Neural progenitor cell (in vitro differentiated cells): ENCODE measurements around the gene SYNPR. TPM values are rescaled to one million over a fixed set of nuclear protein-coding genes. Genes with fewer than 3 reads are reported as not detected.

Experiments used
- DNase-seq: peaks from one replicate; pipeline ENCODE4 v3.0.0-alpha.2; 2016; ENCODE audit warnings: low spot score
- H2AFZ ChIP-seq: fragments of 200-600 bp; sonication (generic); replicated peaks from 2 replicates; pipeline ENCODE4 v1.6.1; 2016; ENCODE audit warnings: antibody characterized with exemption
- H3F3A ChIP-seq: fragments of 200-600 bp; sonication (generic); 2 replicates; pipeline ENCODE4 v1.6.1; 2016; ENCODE audit warnings: antibody characterized with exemption, low read depth
- H3K27ac ChIP-seq: fragments of 200-600 bp; sonication (generic); 2 replicates; pipeline ENCODE4 v1.5.1; 2016; ENCODE audit warnings: mild to moderate bottlenecking
- H3K27me3 ChIP-seq: fragments of 200-600 bp; sonication (generic); 2 replicates; pipeline ENCODE4 v1.6.1; 2016; ENCODE audit warnings: mild to moderate bottlenecking, moderate library complexity
- H3K36me3 ChIP-seq: fragments of 200-600 bp; sonication (generic); 2 replicates; pipeline ENCODE4 v1.5.1; 2016
- H3K4me1 ChIP-seq: fragments of 200-600 bp; sonication (generic); 2 replicates; pipeline ENCODE4 v1.6.1; 2016; ENCODE audit warnings: mixed run types
- H3K4me2 ChIP-seq: fragments of 200-600 bp; sonication (generic); 2 replicates; pipeline ENCODE4 v1.6.1; 2016
- H3K4me3 ChIP-seq: fragments of 200-600 bp; sonication (generic); 2 replicates; pipeline ENCODE4 v1.5.1; 2016
- H3K79me2 ChIP-seq: fragments of 200-600 bp; sonication (generic); 2 replicates; pipeline ENCODE4 v1.6.1; 2016; ENCODE audit warnings: low read depth
- H3K9ac ChIP-seq: fragments of 200-600 bp; sonication (generic); 2 replicates; pipeline ENCODE4 v1.6.1; 2016
- H3K9me3 ChIP-seq: fragments of 200-600 bp; sonication (generic); 2 replicates; pipeline ENCODE4 v1.5.1; 2016; ENCODE audit warnings: low read depth
- H4K20me1 ChIP-seq: fragments of 200-600 bp; sonication (generic); 2 replicates; pipeline ENCODE4 v1.6.1; 2016; ENCODE audit warnings: low read depth
- H3K27ac Mint-ChIP-seq: 3 replicates; pipeline ENCODE4 v1.8.0; 2021; ENCODE audit warnings: mixed read lengths
- H3K27me3 Mint-ChIP-seq: 2 replicates; pipeline ENCODE4 v1.8.0; 2022; ENCODE audit warnings: low read depth, mild to moderate bottlenecking, inconsistent platforms, moderate library complexity, mixed read lengths; ENCODE audit not compliant: insufficient read depth
- H3K36me3 Mint-ChIP-seq: 3 replicates; pipeline ENCODE4 v1.8.0; 2021; ENCODE audit warnings: mixed read lengths
- H3K4me1 Mint-ChIP-seq: 3 replicates; pipeline ENCODE4 v1.8.0; 2021; ENCODE audit warnings: mixed read lengths
- H3K4me3 Mint-ChIP-seq: 3 replicates; pipeline ENCODE4 v1.8.0; 2021; ENCODE audit warnings: mild to moderate bottlenecking, moderate library complexity, mixed read lengths
- H3K9me3 Mint-ChIP-seq: 3 replicates; pipeline ENCODE4 v1.8.0; 2020; ENCODE audit warnings: mixed read lengths
- EZH2 ChIP-seq: fragments of 200-600 bp; sonication (generic); IDR thresholded peaks from 2 replicates; pipeline ENCODE4 v1.6.1; 2017; ENCODE audit warnings: antibody characterized with exemption, mild to moderate bottlenecking, moderate library complexity
- EZH2phosphoT487 ChIP-seq: fragments of 200-600 bp; sonication (generic); IDR thresholded peaks from 2 replicates; pipeline ENCODE4 v1.6.1; 2017; ENCODE audit warnings: antibody characterized with exemption
- total RNA-seq: library from RNA; depleted of rRNA; stranded (reverse); fragments of >200 nt; gene quantifications from 2 replicates; pipeline ENCODE4 v1.2.3, GENCODE V29; 2015; ENCODE audit warnings: low replicate concordance
- TF ChIP-seq, protein P1 (sequence below): fragments of 200-600 bp; sonication (generic); IDR thresholded peaks from 2 replicates; pipeline ENCODE4 v1.5.1; 2017; ENCODE audit warnings: antibody characterized with exemption, mild to moderate bottlenecking

Gene SYNPR
- total RNA-seq, 1 donor from 2014 or later, result 0.30 TPM

DNA sequence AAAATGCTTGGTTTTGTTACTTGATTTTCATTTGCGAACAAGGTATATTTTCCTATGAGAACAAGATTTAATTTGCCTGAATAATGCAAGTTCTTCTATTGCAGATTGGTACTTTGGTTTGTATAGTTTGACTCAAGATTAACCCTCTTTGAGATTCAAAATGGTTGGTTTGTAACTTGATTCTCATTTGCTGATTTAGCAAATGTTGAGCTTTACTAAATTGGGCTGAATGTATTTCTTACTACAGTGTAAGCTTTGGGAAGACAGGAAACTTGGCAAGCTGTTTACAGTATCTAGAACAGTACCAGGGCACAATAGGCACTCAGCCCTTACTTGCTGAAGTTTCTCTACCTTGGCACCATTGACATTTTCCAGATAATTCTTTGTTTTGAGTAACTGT, 3.7 kb upstream of the SYNPR start:
- Mint-ChIP-seq H3K36me3 (no peaks in the 10 kb centered on the region), H3K27me3 (peaks cover 20% of the 10 kb centered on the region), H3K9me3 (peaks cover 3% of the 10 kb centered on the region), H3K27ac (no peak overlapping the region), H3K4me3 (no peak overlapping the region), H3K4me1 (peaks cover 9% of the 10 kb centered on the region)
- Histone ChIP-seq H3K27me3 (peaks cover 45% of the 10 kb centered on the region), H3K9ac (no peak overlapping the region), H4K20me1 (peaks cover 2% of the 10 kb centered on the region), H3K4me2 (no peak overlapping the region), H3K27ac (no peak overlapping the region), H3K4me1 (peaks cover 15% of the 10 kb centered on the region), H3K79me2 (no peaks in the 10 kb centered on the region), H3K4me3 (no peak overlapping the region), H3K9me3 (no peaks in the 10 kb centered on the region), H3F3A (no peaks in the 10 kb centered on the region), H3K36me3 (no peaks in the 10 kb centered on the region), H2AFZ (no peak overlapping the region)
- TF ChIP-seq EZH2 (no peak), EZH2phosphoT487 (no peak)
- TF ChIP-seq, protein P1, sequence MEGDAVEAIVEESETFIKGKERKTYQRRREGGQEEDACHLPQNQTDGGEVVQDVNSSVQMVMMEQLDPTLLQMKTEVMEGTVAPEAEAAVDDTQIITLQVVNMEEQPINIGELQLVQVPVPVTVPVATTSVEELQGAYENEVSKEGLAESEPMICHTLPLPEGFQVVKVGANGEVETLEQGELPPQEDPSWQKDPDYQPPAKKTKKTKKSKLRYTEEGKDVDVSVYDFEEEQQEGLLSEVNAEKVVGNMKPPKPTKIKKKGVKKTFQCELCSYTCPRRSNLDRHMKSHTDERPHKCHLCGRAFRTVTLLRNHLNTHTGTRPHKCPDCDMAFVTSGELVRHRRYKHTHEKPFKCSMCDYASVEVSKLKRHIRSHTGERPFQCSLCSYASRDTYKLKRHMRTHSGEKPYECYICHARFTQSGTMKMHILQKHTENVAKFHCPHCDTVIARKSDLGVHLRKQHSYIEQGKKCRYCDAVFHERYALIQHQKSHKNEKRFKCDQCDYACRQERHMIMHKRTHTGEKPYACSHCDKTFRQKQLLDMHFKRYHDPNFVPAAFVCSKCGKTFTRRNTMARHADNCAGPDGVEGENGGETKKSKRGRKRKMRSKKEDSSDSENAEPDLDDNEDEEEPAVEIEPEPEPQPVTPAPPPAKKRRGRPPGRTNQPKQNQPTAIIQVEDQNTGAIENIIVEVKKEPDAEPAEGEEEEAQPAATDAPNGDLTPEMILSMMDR, result no peak
- no peak for DNase-seq

DNA sequence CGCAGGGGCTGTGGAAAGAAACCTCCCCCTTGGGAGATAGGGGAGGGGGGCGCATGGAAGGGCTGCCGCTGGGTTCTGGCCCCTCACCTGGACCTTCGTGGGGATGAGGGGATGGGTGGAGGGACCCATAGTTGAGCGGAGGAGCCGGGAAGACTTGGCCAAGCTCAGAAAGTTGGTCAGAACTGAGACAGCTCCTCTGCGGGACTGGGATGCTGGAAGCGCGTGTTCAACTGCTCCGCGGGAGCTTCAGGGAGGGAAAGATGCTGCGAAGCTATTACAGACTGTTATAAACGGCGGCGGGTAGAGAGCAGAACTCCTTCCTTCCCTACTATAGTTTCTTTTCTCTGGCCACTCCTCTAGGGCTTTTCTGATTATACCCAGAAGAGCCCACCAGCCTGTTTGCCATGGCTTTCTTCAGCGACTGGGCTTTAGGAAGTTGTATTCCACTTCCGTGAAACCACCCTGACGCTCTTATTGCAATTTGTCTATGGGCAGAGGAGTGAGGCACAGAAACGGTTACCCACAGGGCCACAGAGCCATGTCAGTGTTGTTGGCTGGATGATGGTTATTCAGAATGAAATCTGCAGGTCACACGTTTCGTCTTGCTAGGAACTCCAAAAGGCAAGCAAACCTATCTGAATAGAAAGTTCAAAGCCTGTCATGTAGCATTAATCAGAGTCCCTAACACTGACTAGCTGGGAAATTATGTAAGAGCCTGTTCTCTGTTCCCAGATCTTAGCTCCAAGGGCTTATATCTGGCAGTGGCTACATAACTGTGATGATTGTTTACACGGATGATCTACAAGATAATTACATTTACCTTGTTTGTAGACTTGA, 1.1 kb downstream of the SYNPR start:
- H3K4me3 Mint-ChIP-seq, result peak overlapping the region; percentile 86
- H4K20me1 ChIP-seq, result peaks cover 6% of the 10 kb centered on the region
- peaks cover 5% of the 10 kb centered on the region for H3K4me1 ChIP-seq
- H3K9me3 ChIP-seq, result no peaks in the 10 kb centered on the region
- H3K27ac Mint-ChIP-seq, result no peak overlapping the region
- H3K4me1 Mint-ChIP-seq, result peaks cover 10% of the 10 kb centered on the region
- peak overlapping the region; percentile 71 for H3K4me3 ChIP-seq
- no peaks in the 10 kb centered on the region for H3K36me3 ChIP-seq
- peaks cover 3% of the 10 kb centered on the region for H3K9me3 Mint-ChIP-seq
- TF ChIP-seq, protein P1, result no peak
- TF ChIP-seq EZH2phosphoT487 (peak; percentile 24), EZH2 (peak; percentile 9)
- H3K79me2 ChIP-seq, result no peaks in the 10 kb centered on the region
- H3K4me2 ChIP-seq, result peak overlapping the region; percentile 100
- H3K27me3 Mint-ChIP-seq, result peaks cover 21% of the 10 kb centered on the region
- peak; percentile 56 for DNase-seq
- H3K36me3 Mint-ChIP-seq, result no peaks in the 10 kb centered on the region
- H3K27ac ChIP-seq, result no peak overlapping the region
- H3K9ac ChIP-seq, result no peak overlapping the region
- H2AFZ ChIP-seq, result peak overlapping the region; percentile 91
- no peaks in the 10 kb centered on the region for H3F3A ChIP-seq
- H3K27me3 ChIP-seq, result peaks cover 72% of the 10 kb centered on the region

DNA sequence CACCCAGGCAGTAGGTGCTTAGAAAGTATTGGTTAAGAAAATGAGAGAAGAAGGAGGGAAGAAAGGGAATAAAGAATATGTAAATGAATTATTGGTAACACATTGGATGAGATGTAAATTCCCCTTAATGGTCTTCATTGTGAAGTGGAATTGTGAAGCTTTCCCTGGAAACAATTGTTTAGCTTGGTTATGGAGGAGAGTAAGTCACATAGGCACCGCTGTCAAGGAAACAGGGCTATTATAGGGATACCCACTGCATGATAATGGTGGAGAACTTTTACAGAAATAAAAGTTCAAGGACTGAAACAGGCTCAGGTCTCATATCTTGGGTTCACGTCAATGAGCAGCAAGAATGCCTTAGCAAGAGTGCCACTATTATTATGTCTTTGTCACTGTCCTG, 9.5 kb downstream of the SYNPR start:
- Histone ChIP-seq H3K9ac (no peak overlapping the region), H3K9me3 (no peaks in the 10 kb centered on the region), H3K27ac (no peak overlapping the region), H3K36me3 (no peaks in the 10 kb centered on the region), H3K4me1 (no peaks in the 10 kb centered on the region), H3K4me2 (no peak overlapping the region), H3K79me2 (no peaks in the 10 kb centered on the region), H3F3A (no peaks in the 10 kb centered on the region), H3K4me3 (no peak overlapping the region), H4K20me1 (no peaks in the 10 kb centered on the region), H3K27me3 (peaks cover 3% of the 10 kb centered on the region), H2AFZ (no peak overlapping the region)
- Mint-ChIP-seq H3K4me1 (no peaks in the 10 kb centered on the region), H3K27me3 (peaks cover 2% of the 10 kb centered on the region), H3K4me3 (no peak overlapping the region), H3K9me3 (no peaks in the 10 kb centered on the region), H3K36me3 (no peaks in the 10 kb centered on the region), H3K27ac (no peak overlapping the region)
- TF ChIP-seq EZH2 (no peak), EZH2phosphoT487 (no peak)
- TF ChIP-seq, protein P1, result no peak
- DNase-seq, result no peak
